HCT116 (cell line): ENCODE measurements around the gene IL12B. TPM values are rescaled to one million over a fixed set of nuclear protein-coding genes. Genes with fewer than 3 reads are reported as not detected.

ENCODE experiments used
- ATAC-seq: fragments of 200-7000 bp; cut with Tn5 transposase; 2 replicates; pipeline ENCODE4 v1.9.1; 2020; ENCODE audit warnings: mild to moderate bottlenecking, moderate library complexity
- BruUV-seq: library from RNA; stranded (reverse); fragments of 400-500 nt; replicated peaks from 2 replicates; lab custom pipeline; 2021; lab: Mats Ljungman, UMichigan
- CTCF ChIA-PET: fragments of 300-600 bp; sonication (Branson Sonifier 250); formaldehyde crosslinking; loops from one replicate; lab custom pipeline; 2021; ENCODE audit warnings: antibody characterized with exemption; lab: Charles Lee
- POLR2A ChIA-PET: fragments of 300-600, 350-600 bp; sonication (Branson Sonifier 250); formaldehyde crosslinking; loops from one replicate; lab custom pipeline; 2021; ENCODE audit warnings: antibody characterized with exemption; lab: Charles Lee
- RAD21 ChIA-PET, 2 experiments: fragments of 300-600 bp; sonication (Branson Sonifier 250); formaldehyde crosslinking; loops; one replicate each; lab custom pipeline; 2023; ENCODE audit warnings: low total read pairs in 2 of 2; ENCODE audit not compliant: uncharacterized antibody in 2 of 2, unreplicated experiment in 2 of 2, low non-redundant PET in 1 of 2; lab: Charles Lee
- DNase-seq: peaks from one replicate; pipeline ENCODE4 v3.0.0-alpha.2; 2010; ENCODE audit warnings: low read depth, low spot score
- H2AFZ ChIP-seq: fragments of 200-600 bp; shearing (Covaris generic), sonication (generic); 2 replicates; pipeline ENCODE4 v1.6.1; 2017; ENCODE audit warnings: low read depth, mixed run types, mixed read lengths, antibody characterized with exemption, low read length; ENCODE audit not compliant: poor library complexity, severe bottlenecking
- H3K27ac ChIP-seq: 2 replicates; pipeline ENCODE4 v1.5.1; 2012; ENCODE audit warnings: low read depth, low read length
- H3K27me3 ChIP-seq: fragments of 200-600 bp; sonication (generic); 2 replicates; pipeline ENCODE4 v1.6.1; 2016; ENCODE audit warnings: mixed run types, low read length, mixed read lengths; ENCODE audit not compliant: insufficient read depth
- H3K36me3 ChIP-seq, 2 experiments: fragments of 200-500 bp in 1 of 2; fragments of 200-600 bp in 1 of 2; sonication (Bioruptor generic) in 1 of 2; sonication (generic) in 1 of 2; 2 replicates each; pipeline versions ENCODE4 v1.5.1 to v1.6.1; 2014 to 2016; ENCODE audit warnings: low read length in 2 of 2, inconsistent platforms in 1 of 2, mixed read lengths in 1 of 2, mixed run types in 1 of 2; ENCODE audit not compliant: insufficient read depth in 2 of 2, control insufficient read depth in 1 of 2
- H3K4me1 ChIP-seq, 2 experiments: fragments of 200-600 bp in 1 of 2; sonication (generic) in 1 of 2; 2 replicates each; pipeline versions ENCODE4 v1.5.1 to v1.6.1; 2012 to 2017; ENCODE audit warnings: low read length in 2 of 2, inconsistent platforms in 1 of 2, mild to moderate bottlenecking in 1 of 2, mixed read lengths in 1 of 2, mixed run types in 1 of 2, moderate library complexity in 1 of 2; ENCODE audit not compliant: insufficient read depth in 2 of 2, control insufficient read depth in 1 of 2
- H3K4me2 ChIP-seq: fragments of 200-600 bp; sonication (generic); 2 replicates; pipeline ENCODE4 v1.6.1; 2017; ENCODE audit warnings: mixed run types, low read length, mixed read lengths
- H3K4me3 ChIP-seq, 2 experiments: fragments of 200-600 bp in 1 of 2; sonication (generic) in 1 of 2; replicated peaks in 1 of 2; 2 replicates each; pipeline ENCODE4 v1.5.1; 2011 to 2016; ENCODE audit warnings: low read length in 2 of 2, control low read depth in 1 of 2, low read depth in 1 of 2, mild to moderate bottlenecking in 1 of 2, mixed read lengths in 1 of 2, mixed run types in 1 of 2
- H3K79me2 ChIP-seq: fragments of 200-600 bp; sonication (generic); 2 replicates; pipeline ENCODE4 v1.6.1; 2017; ENCODE audit warnings: mild to moderate bottlenecking, mixed run types, low read length, moderate library complexity, mixed read lengths; ENCODE audit not compliant: insufficient read depth
- H3K9ac ChIP-seq: fragments of 200-600 bp; sonication (generic); 2 replicates; pipeline ENCODE4 v1.6.1; 2016; ENCODE audit warnings: low read length, mixed read lengths
- H3K9me2 ChIP-seq: fragments of 200-600 bp; sonication (generic), shearing (Covaris generic); 2 replicates; pipeline ENCODE4 v1.6.1; 2017; ENCODE audit warnings: mixed run types, mild to moderate bottlenecking, moderate library complexity; ENCODE audit not compliant: insufficient read depth
- H3K9me3 ChIP-seq, 2 experiments: fragments of 200-500 bp in 1 of 2; fragments of 200-600 bp in 1 of 2; sonication (Bioruptor generic) in 1 of 2; sonication (generic) in 1 of 2; 2 replicates each; pipeline ENCODE4 v1.6.1; 2014 to 2017; ENCODE audit warnings: low read length in 2 of 2, mixed read lengths in 2 of 2, inconsistent platforms in 1 of 2, low read depth in 1 of 2, mild to moderate bottlenecking in 1 of 2, mixed run types in 1 of 2, moderate library complexity in 1 of 2; ENCODE audit not compliant: control insufficient read depth in 1 of 2, insufficient read depth in 1 of 2
- H4K20me1 ChIP-seq: fragments of 200-600 bp; sonication (generic), shearing (Covaris generic); 2 replicates; pipeline ENCODE4 v1.6.1; 2017; ENCODE audit warnings: mixed run types, mild to moderate bottlenecking, moderate library complexity; ENCODE audit not compliant: insufficient read depth
- ATF3 ChIP-seq: IDR thresholded peaks from 2 replicates; pipeline ENCODE4 v1.6.1; 2012
- EGR1 ChIP-seq: IDR thresholded peaks from 2 replicates; pipeline ENCODE4 v1.6.1; 2012; ENCODE audit warnings: low read depth
- ELF1 ChIP-seq: IDR thresholded peaks from 2 replicates; pipeline ENCODE4 v1.6.1; 2012; ENCODE audit warnings: low read depth, borderline replicate concordance
- MAX ChIP-seq: IDR thresholded peaks from 2 replicates; pipeline ENCODE4 v1.6.1; 2012
- POLR2A ChIP-seq: IDR thresholded peaks from 2 replicates; pipeline ENCODE4 v1.7.0; 2011; ENCODE audit warnings: borderline replicate concordance; ENCODE audit not compliant: insufficient read depth, insufficient read length; ENCODE audit errors: extremely low read depth
- POLR2AphosphoS5 ChIP-seq: IDR thresholded peaks from 2 replicates; pipeline ENCODE4 v1.6.1; 2011; ENCODE audit warnings: mild to moderate bottlenecking, low read depth, low read length, moderate library complexity
- SIN3A ChIP-seq: IDR thresholded peaks from 2 replicates; pipeline ENCODE4 v1.6.1; 2012; ENCODE audit warnings: low read depth
- YY1 ChIP-seq: IDR thresholded peaks from 2 replicates; pipeline ENCODE4 v1.6.1; 2011; ENCODE audit warnings: low read length, low read depth, moderate library complexity, mild to moderate bottlenecking; ENCODE audit not compliant: insufficient replicate concordance; ENCODE audit errors: extremely low read depth
- ZFX ChIP-seq: fragments of 450-650 bp; IDR thresholded peaks from 2 replicates; pipeline ENCODE4 v1.6.1; 2017
- intact Hi-C: fragments of 100-400 bp; cut with micrococcal nuclease; formaldehyde crosslinking; loops from 2 replicates; pipeline ENCODE4 v1.10.0; 2022
- total RNA-seq: library from RNA; stranded (reverse); gene quantifications from one replicate; pipeline ENCODE4 v1.2.1, GENCODE V29; 2021; ENCODE audit not compliant: unreplicated experiment

Gene IL12B
- total RNA-seq, 1 experiment from 2014 or later, result not detected

- H2AFZ ChIP-seq, result no peak overlapping the region
- no peaks in the 10 kb centered on the region for H3K9me3 ChIP-seq
- RAD21 ChIA-PET, result no interaction called here
- no peaks in the 10 kb centered on the region for H3K36me3 ChIP-seq
- TF ChIP-seq SIN3A (no peak), ELF1 (no peak), POLR2A (no peak), ZFX (no peak), MAX (no peak), POLR2AphosphoS5 (no peak), ATF3 (no peak), EGR1 (no peak), YY1 (no peak)
- TF ChIP-seq, all 23 proteins: peak for 0
- intact Hi-C loops, result loop anchor here (5.0 kb wide), 2 partner anchors 109 to 584 kb away; partner anchors contain the start of gene ADRA1B
- DNase-seq, result no peak
- Histone ChIP-seq H3K27me3 (no peaks in the 10 kb centered on the region), H3K79me2 (no peaks in the 10 kb centered on the region), H3K9ac (no peak overlapping the region), H3K4me3 (no peak overlapping the region), H4K20me1 (no peaks in the 10 kb centered on the region), H3K9me2 (no peaks in the 10 kb centered on the region), H3K4me1 (peaks cover 7 to 40% of the 10 kb centered on the region in 2 experiments), H3K4me2 (no peak overlapping the region), H3K27ac (no peak overlapping the region)
- POLR2A ChIA-PET, result no interaction called here
- CTCF ChIA-PET, result no interaction called here
- no peak for ATAC-seq
- BruUV-seq, result no TSS peak
These were observed 2.7 kb upstream of the IL12B start for GRCh38 chr5:159332800-159333544.
